A549 (cell line): ENCODE results near the gene ASPG.

ENCODE experiments used
- EP300 ChIP-seq, 2 experiments: fragments of >200 bp; sonication (Bioruptor Twin); formaldehyde crosslinking; IDR thresholded peaks; 2 replicates in 1 of 2; 3 replicates in 1 of 2; pipeline ENCODE4 v1.6.1; 2016 to 2017
- JUNB ChIP-seq: fragments of >200 bp; sonication (Bioruptor Twin); formaldehyde crosslinking; IDR thresholded peaks from 2 replicates; pipeline ENCODE4 v1.6.1; 2016
- KDM5A ChIP-seq: fragments of 200-600 bp; sonication (generic); IDR thresholded peaks from 2 replicates; pipeline ENCODE4 v1.6.1; 2016; ENCODE audit warnings: antibody characterized with exemption, mild to moderate bottlenecking
- MYC ChIP-seq: IDR thresholded peaks from 2 replicates; pipeline ENCODE4 v1.6.1; 2012; ENCODE audit warnings: mild to moderate bottlenecking, inconsistent platforms, low read length, improper control_type of control experiment, borderline replicate concordance
- POLR2A ChIP-seq: IDR thresholded peaks from 2 replicates; pipeline ENCODE4 v1.6.1; 2012; ENCODE audit warnings: mild to moderate bottlenecking, low read length
- POLR2AphosphoS2 ChIP-seq: conservative IDR thresholded peaks from 2 replicates; pipeline ENCODE4 v1.6.1; 2012; ENCODE audit warnings: low read length, improper control_type of control experiment, inconsistent platforms
- RAD21 ChIP-seq, 2 experiments: fragments of >200 bp in 1 of 2; sonication (Bioruptor Twin) in 1 of 2; formaldehyde crosslinking in 1 of 2; IDR thresholded peaks in 1 of 2; conservative IDR thresholded peaks in 1 of 2; 2 replicates in 1 of 2; 3 replicates in 1 of 2; pipeline ENCODE4 v1.6.1; 2012 to 2018; ENCODE audit warnings: inconsistent platforms in 1 of 2
- SMC3 ChIP-seq: fragments of >200 bp; sonication (Bioruptor Twin); formaldehyde crosslinking; IDR thresholded peaks from 3 replicates; pipeline ENCODE4 v1.6.1; 2018; ENCODE audit warnings: inconsistent platforms
- TF ChIP-seq, protein P1 (sequence below): fragments of 450-650 bp; IDR thresholded peaks from 2 replicates; pipeline ENCODE4 v1.6.1; 2014; ENCODE audit warnings: antibody characterized with exemption
- TF ChIP-seq, protein P2 (sequence below): fragments of >200 bp; sonication (Bioruptor Twin); formaldehyde crosslinking; IDR thresholded peaks from 3 replicates; pipeline ENCODE4 v1.5.1; 2016
- TF ChIP-seq, protein P3 (sequence below): IDR thresholded peaks from 2 replicates; pipeline ENCODE4 v1.6.1; 2012

DNA sequence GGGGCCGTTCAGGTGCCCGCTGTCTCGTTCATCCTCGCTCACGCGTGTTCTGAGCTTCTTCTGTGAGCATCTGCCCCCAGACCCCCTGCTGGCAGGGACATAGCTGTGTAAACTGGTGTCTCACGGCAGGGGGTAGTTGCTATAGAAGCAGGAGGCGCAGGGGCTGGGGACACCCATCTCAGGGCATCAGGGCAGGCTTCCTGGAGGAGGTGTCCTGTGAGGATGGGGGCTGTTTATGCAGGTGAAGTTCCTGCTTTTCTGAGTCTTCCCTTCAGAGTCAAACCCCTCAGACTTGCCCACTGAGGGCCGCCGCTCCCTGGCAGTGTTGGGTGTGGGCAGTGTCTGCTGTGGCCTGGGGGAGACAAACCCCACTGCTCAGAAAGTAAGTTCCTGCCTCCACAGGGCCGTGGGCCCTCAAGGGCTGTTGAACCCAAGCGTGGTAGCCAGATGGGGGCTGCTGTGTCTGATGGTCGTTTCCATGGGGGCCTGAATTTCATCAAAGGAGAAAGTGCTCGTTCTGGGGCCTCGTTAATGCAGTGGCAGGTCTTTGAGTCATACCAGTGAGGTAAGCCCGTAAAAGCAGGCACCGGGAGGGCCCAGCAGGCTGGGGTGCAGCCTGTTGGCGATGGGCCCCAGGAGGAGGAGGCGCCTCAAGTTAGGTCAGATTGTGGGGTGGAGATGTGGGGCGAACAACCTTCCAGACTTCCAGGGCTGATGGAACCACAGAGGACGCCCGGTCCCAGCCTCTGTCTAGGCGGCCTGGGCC is 76.3 kb downstream of the ASPG start:
- TF ChIP-seq MYC (no peak), POLR2A (no peak), POLR2AphosphoS2 (no peak), KDM5A (no peak), SMC3 (no peak), EP300 (IDR thresholded peaks at IDR 0.05) (no peak), JUNB (no peak), RAD21 (conservative IDR thresholded peaks at IDR 0.05 in 1 of 2, IDR thresholded peaks at IDR 0.05 in 1 of 2) (no peak)
- TF ChIP-seq, protein P1, sequence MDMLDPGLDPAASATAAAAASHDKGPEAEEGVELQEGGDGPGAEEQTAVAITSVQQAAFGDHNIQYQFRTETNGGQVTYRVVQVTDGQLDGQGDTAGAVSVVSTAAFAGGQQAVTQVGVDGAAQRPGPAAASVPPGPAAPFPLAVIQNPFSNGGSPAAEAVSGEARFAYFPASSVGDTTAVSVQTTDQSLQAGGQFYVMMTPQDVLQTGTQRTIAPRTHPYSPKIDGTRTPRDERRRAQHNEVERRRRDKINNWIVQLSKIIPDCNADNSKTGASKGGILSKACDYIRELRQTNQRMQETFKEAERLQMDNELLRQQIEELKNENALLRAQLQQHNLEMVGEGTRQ: no peak
- TF ChIP-seq, protein P2, sequence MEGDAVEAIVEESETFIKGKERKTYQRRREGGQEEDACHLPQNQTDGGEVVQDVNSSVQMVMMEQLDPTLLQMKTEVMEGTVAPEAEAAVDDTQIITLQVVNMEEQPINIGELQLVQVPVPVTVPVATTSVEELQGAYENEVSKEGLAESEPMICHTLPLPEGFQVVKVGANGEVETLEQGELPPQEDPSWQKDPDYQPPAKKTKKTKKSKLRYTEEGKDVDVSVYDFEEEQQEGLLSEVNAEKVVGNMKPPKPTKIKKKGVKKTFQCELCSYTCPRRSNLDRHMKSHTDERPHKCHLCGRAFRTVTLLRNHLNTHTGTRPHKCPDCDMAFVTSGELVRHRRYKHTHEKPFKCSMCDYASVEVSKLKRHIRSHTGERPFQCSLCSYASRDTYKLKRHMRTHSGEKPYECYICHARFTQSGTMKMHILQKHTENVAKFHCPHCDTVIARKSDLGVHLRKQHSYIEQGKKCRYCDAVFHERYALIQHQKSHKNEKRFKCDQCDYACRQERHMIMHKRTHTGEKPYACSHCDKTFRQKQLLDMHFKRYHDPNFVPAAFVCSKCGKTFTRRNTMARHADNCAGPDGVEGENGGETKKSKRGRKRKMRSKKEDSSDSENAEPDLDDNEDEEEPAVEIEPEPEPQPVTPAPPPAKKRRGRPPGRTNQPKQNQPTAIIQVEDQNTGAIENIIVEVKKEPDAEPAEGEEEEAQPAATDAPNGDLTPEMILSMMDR: no peak
- TF ChIP-seq, protein P3, sequence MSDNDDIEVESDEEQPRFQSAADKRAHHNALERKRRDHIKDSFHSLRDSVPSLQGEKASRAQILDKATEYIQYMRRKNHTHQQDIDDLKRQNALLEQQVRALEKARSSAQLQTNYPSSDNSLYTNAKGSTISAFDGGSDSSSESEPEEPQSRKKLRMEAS: no peak
